HCT116 (cell line): Measurements from ENCODE around the gene LDAH. TPM values are rescaled to one million over a fixed set of nuclear protein-coding genes. Genes with fewer than 3 reads are reported as not detected.

ENCODE experiments used
- ATAC-seq: fragments of 200-7000 bp; cut with Tn5 transposase; 2 replicates; pipeline ENCODE4 v1.9.1; 2020; ENCODE audit warnings: mild to moderate bottlenecking, moderate library complexity
- Bru-seq: library from RNA; stranded (reverse); fragments of 400-500 nt; gene quantifications from one replicate; lab custom pipeline; 2021; lab: Mats Ljungman, UMichigan
- BruChase-seq, 2 experiments: library from RNA; stranded (reverse); fragments of 400-500 nt; gene quantifications; one replicate each; lab custom pipeline; 2021; lab: Mats Ljungman, UMichigan
- BruUV-seq: library from RNA; stranded (reverse); fragments of 400-500 nt; replicated peaks from 2 replicates; lab custom pipeline; 2021; lab: Mats Ljungman, UMichigan
- CTCF ChIA-PET: fragments of 300-600 bp; sonication (Branson Sonifier 250); formaldehyde crosslinking; loops from one replicate; lab custom pipeline; 2021; ENCODE audit warnings: antibody characterized with exemption; lab: Charles Lee
- POLR2A ChIA-PET: fragments of 300-600, 350-600 bp; sonication (Branson Sonifier 250); formaldehyde crosslinking; loops from one replicate; lab custom pipeline; 2021; ENCODE audit warnings: antibody characterized with exemption; lab: Charles Lee
- RAD21 ChIA-PET, 2 experiments: fragments of 300-600 bp; sonication (Branson Sonifier 250); formaldehyde crosslinking; loops; one replicate each; lab custom pipeline; 2023; ENCODE audit warnings: low total read pairs in 2 of 2; ENCODE audit not compliant: uncharacterized antibody in 2 of 2, unreplicated experiment in 2 of 2, low non-redundant PET in 1 of 2; lab: Charles Lee
- DNase-seq: peaks from one replicate; pipeline ENCODE4 v3.0.0-alpha.2; 2010; ENCODE audit warnings: low read depth, low spot score
- H2AFZ ChIP-seq: fragments of 200-600 bp; shearing (Covaris generic), sonication (generic); 2 replicates; pipeline ENCODE4 v1.6.1; 2017; ENCODE audit warnings: low read depth, mixed run types, mixed read lengths, antibody characterized with exemption, low read length; ENCODE audit not compliant: poor library complexity, severe bottlenecking
- H3K27ac ChIP-seq: 2 replicates; pipeline ENCODE4 v1.5.1; 2012; ENCODE audit warnings: low read depth, low read length
- H3K27me3 ChIP-seq: fragments of 200-600 bp; sonication (generic); 2 replicates; pipeline ENCODE4 v1.6.1; 2016; ENCODE audit warnings: mixed run types, low read length, mixed read lengths; ENCODE audit not compliant: insufficient read depth
- H3K36me3 ChIP-seq, 2 experiments: fragments of 200-500 bp in 1 of 2; fragments of 200-600 bp in 1 of 2; sonication (Bioruptor generic) in 1 of 2; sonication (generic) in 1 of 2; 2 replicates each; pipeline versions ENCODE4 v1.5.1 to v1.6.1; 2014 to 2016; ENCODE audit warnings: low read length in 2 of 2, inconsistent platforms in 1 of 2, mixed read lengths in 1 of 2, mixed run types in 1 of 2; ENCODE audit not compliant: insufficient read depth in 2 of 2, control insufficient read depth in 1 of 2
- H3K4me1 ChIP-seq, 2 experiments: fragments of 200-600 bp in 1 of 2; sonication (generic) in 1 of 2; 2 replicates each; pipeline versions ENCODE4 v1.5.1 to v1.6.1; 2012 to 2017; ENCODE audit warnings: low read length in 2 of 2, inconsistent platforms in 1 of 2, mild to moderate bottlenecking in 1 of 2, mixed read lengths in 1 of 2, mixed run types in 1 of 2, moderate library complexity in 1 of 2; ENCODE audit not compliant: insufficient read depth in 2 of 2, control insufficient read depth in 1 of 2
- H3K4me2 ChIP-seq: fragments of 200-600 bp; sonication (generic); 2 replicates; pipeline ENCODE4 v1.6.1; 2017; ENCODE audit warnings: mixed run types, low read length, mixed read lengths
- H3K4me3 ChIP-seq, 2 experiments: fragments of 200-600 bp in 1 of 2; sonication (generic) in 1 of 2; replicated peaks in 1 of 2; 2 replicates each; pipeline ENCODE4 v1.5.1; 2011 to 2016; ENCODE audit warnings: low read length in 2 of 2, control low read depth in 1 of 2, low read depth in 1 of 2, mild to moderate bottlenecking in 1 of 2, mixed read lengths in 1 of 2, mixed run types in 1 of 2
- H3K79me2 ChIP-seq: fragments of 200-600 bp; sonication (generic); 2 replicates; pipeline ENCODE4 v1.6.1; 2017; ENCODE audit warnings: mild to moderate bottlenecking, mixed run types, low read length, moderate library complexity, mixed read lengths; ENCODE audit not compliant: insufficient read depth
- H3K9ac ChIP-seq: fragments of 200-600 bp; sonication (generic); 2 replicates; pipeline ENCODE4 v1.6.1; 2016; ENCODE audit warnings: low read length, mixed read lengths
- H3K9me2 ChIP-seq: fragments of 200-600 bp; sonication (generic), shearing (Covaris generic); 2 replicates; pipeline ENCODE4 v1.6.1; 2017; ENCODE audit warnings: mixed run types, mild to moderate bottlenecking, moderate library complexity; ENCODE audit not compliant: insufficient read depth
- H3K9me3 ChIP-seq, 2 experiments: fragments of 200-500 bp in 1 of 2; fragments of 200-600 bp in 1 of 2; sonication (Bioruptor generic) in 1 of 2; sonication (generic) in 1 of 2; 2 replicates each; pipeline ENCODE4 v1.6.1; 2014 to 2017; ENCODE audit warnings: low read length in 2 of 2, mixed read lengths in 2 of 2, inconsistent platforms in 1 of 2, low read depth in 1 of 2, mild to moderate bottlenecking in 1 of 2, mixed run types in 1 of 2, moderate library complexity in 1 of 2; ENCODE audit not compliant: control insufficient read depth in 1 of 2, insufficient read depth in 1 of 2
- H4K20me1 ChIP-seq: fragments of 200-600 bp; sonication (generic), shearing (Covaris generic); 2 replicates; pipeline ENCODE4 v1.6.1; 2017; ENCODE audit warnings: mixed run types, mild to moderate bottlenecking, moderate library complexity; ENCODE audit not compliant: insufficient read depth
- ATF3 ChIP-seq: IDR thresholded peaks from 2 replicates; pipeline ENCODE4 v1.6.1; 2012
- CBX3 ChIP-seq: IDR thresholded peaks from 2 replicates; pipeline ENCODE4 v1.6.1; 2012; ENCODE audit warnings: low read depth
- CEBPB ChIP-seq: IDR thresholded peaks from 2 replicates; pipeline ENCODE4 v1.6.1; 2012; ENCODE audit warnings: low read depth
- CTCF ChIP-seq, 3 experiments: fragments of 200-600 bp in 1 of 3; sonication (generic) in 1 of 3; IDR thresholded peaks in 2 of 3; conservative IDR thresholded peaks in 1 of 3; 2 replicates each; pipeline ENCODE4 v1.5.1; 2012 to 2017; ENCODE audit warnings: low read depth in 2 of 3, low read length in 2 of 3, antibody characterized with exemption in 1 of 3, borderline replicate concordance in 1 of 3, control low read depth in 1 of 3, mild to moderate bottlenecking in 1 of 3, mixed read lengths in 1 of 3, mixed run types in 1 of 3, moderate library complexity in 1 of 3; ENCODE audit not compliant: insufficient read depth in 1 of 3
- EGR1 ChIP-seq: IDR thresholded peaks from 2 replicates; pipeline ENCODE4 v1.6.1; 2012; ENCODE audit warnings: low read depth
- ELF1 ChIP-seq: IDR thresholded peaks from 2 replicates; pipeline ENCODE4 v1.6.1; 2012; ENCODE audit warnings: low read depth, borderline replicate concordance
- EZH2 ChIP-seq: fragments of 200-600 bp; sonication (generic); IDR thresholded peaks from 2 replicates; pipeline ENCODE4 v1.6.1; 2017; ENCODE audit warnings: antibody characterized with exemption, mixed run types
- EZH2phosphoT487 ChIP-seq: fragments of 200-600 bp; IDR thresholded peaks from 2 replicates; pipeline ENCODE4 v1.6.1; 2018; ENCODE audit warnings: antibody characterized with exemption, borderline replicate concordance
- FOSL1 ChIP-seq: IDR thresholded peaks from 2 replicates; pipeline ENCODE4 v1.6.1; 2012; ENCODE audit warnings: low read depth
- JUND ChIP-seq: IDR thresholded peaks from 2 replicates; pipeline ENCODE4 v1.6.1; 2012
- MAX ChIP-seq: IDR thresholded peaks from 2 replicates; pipeline ENCODE4 v1.6.1; 2012
- POLR2A ChIP-seq: IDR thresholded peaks from 2 replicates; pipeline ENCODE4 v1.7.0; 2011; ENCODE audit warnings: borderline replicate concordance; ENCODE audit not compliant: insufficient read depth, insufficient read length; ENCODE audit errors: extremely low read depth
- POLR2AphosphoS5 ChIP-seq: IDR thresholded peaks from 2 replicates; pipeline ENCODE4 v1.6.1; 2011; ENCODE audit warnings: mild to moderate bottlenecking, low read depth, low read length, moderate library complexity
- RAD21 ChIP-seq: IDR thresholded peaks from 2 replicates; pipeline ENCODE4 v1.6.1; 2012; ENCODE audit warnings: low read depth, mild to moderate bottlenecking
- SIN3A ChIP-seq: IDR thresholded peaks from 2 replicates; pipeline ENCODE4 v1.6.1; 2012; ENCODE audit warnings: low read depth
- SP1 ChIP-seq: IDR thresholded peaks from 2 replicates; pipeline ENCODE4 v1.6.1; 2012; ENCODE audit warnings: low read depth
- SRF ChIP-seq: IDR thresholded peaks from 2 replicates; pipeline ENCODE4 v1.6.1; 2012; ENCODE audit warnings: low read depth
- TCF7L2 ChIP-seq: IDR thresholded peaks from 2 replicates; pipeline ENCODE4 v1.7.0; 2011; ENCODE audit warnings: borderline replicate concordance, inconsistent platforms; ENCODE audit not compliant: insufficient read depth, insufficient read length; ENCODE audit errors: extremely low read depth
- ZBTB33 ChIP-seq: IDR thresholded peaks from 2 replicates; pipeline ENCODE4 v1.6.1; 2011; ENCODE audit warnings: mild to moderate bottlenecking, low read length, moderate library complexity; ENCODE audit not compliant: insufficient replicate concordance; ENCODE audit errors: extremely low read depth
- ZFX ChIP-seq: fragments of 450-650 bp; IDR thresholded peaks from 2 replicates; pipeline ENCODE4 v1.6.1; 2017
- ZNF274 ChIP-seq: fragments of 200-500 bp; sonication (Bioruptor generic); IDR thresholded peaks from 2 replicates; pipeline ENCODE4 v1.6.1; 2014; ENCODE audit warnings: mild to moderate bottlenecking, low read depth, low read length, inconsistent platforms
- intact Hi-C: fragments of 100-400 bp; cut with micrococcal nuclease; formaldehyde crosslinking; loops from 2 replicates; pipeline ENCODE4 v1.10.0; 2022
- long read RNA-seq: library from polyadenylated mRNA; unstranded; transcript quantifications from one replicate; pipeline ENCODE4 v2.0.0, GENCODE V29; 2021; ENCODE audit not compliant: unreplicated experiment
- polyA plus RNA-seq: library from polyadenylated mRNA; unstranded; fragments of >200 nt; gene quantifications from 2 replicates; pipeline ENCODE4 v1.2.1, GENCODE V29; 2012; ENCODE audit warnings: missing spikeins
- total RNA-seq: library from RNA; stranded (reverse); gene quantifications from one replicate; pipeline ENCODE4 v1.2.1, GENCODE V29; 2021; ENCODE audit not compliant: unreplicated experiment

LDAH gene
- total RNA-seq: 25.7 TPM
- polyA plus RNA-seq: 8.1 and 11.7 TPM in 2 replicates
- percentile 79 among the genes with signal in this experiment for Bru-seq, nascent RNA
- percentile 55 among the genes with signal in this experiment for BruChase-seq, experiment 1, labeled RNA remaining after a 6-hour chase
- percentile 60 among the genes with signal in this experiment for BruChase-seq, experiment 2, labeled RNA remaining after a 2-hour chase
- long read RNA-seq, transcript LDAH-211 (6 exons, 3,807 nt): minor isoform, 6 of 46 reads
- long read RNA-seq, transcript LDAH-213 (6 exons, 1,179 nt): minor isoform, 6 of 46 reads
- long read RNA-seq, transcript LDAH-201 (7 exons, 2,907 nt): major isoform, 21 of 46 reads
- long read RNA-seq, partial matches to known transcripts: 4 of 46 reads
- long read RNA-seq, other reads (novel, unspliced or antisense): 8 of 46 reads

- peak within 1 kb of the TSS; percentile 80 for H3K27ac ChIP-seq
- peaks cover 28% of the 10 kb centered on the region for H3K79me2 ChIP-seq
- peak within 1 kb of the TSS; percentile 82 for H3K4me2 ChIP-seq
- no peaks in the 10 kb centered on the region for H3K9me3 ChIP-seq
- RAD21 ChIA-PET: no interaction called here
- H3K9me2 ChIP-seq: no peaks in the 10 kb centered on the region
- no peaks in the 10 kb centered on the region for H3K27me3 ChIP-seq
- intact Hi-C loops: no loop called here
- H4K20me1 ChIP-seq: no peaks in the 10 kb centered on the region
- ATAC-seq (peak; percentile 84), DNase-seq (peak; percentile 81)
- H3K4me3 ChIP-seq: peak within 1 kb of the TSS; percentile 79 to 93
- peak within 1 kb of the TSS; percentile 97 for H3K9ac ChIP-seq
- H2AFZ ChIP-seq: peak within 1 kb of the TSS; percentile 91
- POLR2A ChIA-PET: no interaction called here
- no peaks in the 10 kb centered on the region for H3K4me1 ChIP-seq
- TSS peak; percentile 67 for BruUV-seq
- no peaks in the 10 kb centered on the region for H3K36me3 ChIP-seq
- CTCF ChIA-PET: no interaction called here
- TF ChIP-seq POLR2AphosphoS5: peak; percentile 98
- TF ChIP-seq ZBTB33: peak; percentile 32
- TF ChIP-seq CBX3: peak; percentile 94; the same call in 1 of the 2 replicates
- peak; percentile 41 for TF ChIP-seq TCF7L2
- TF ChIP-seq EGR1: no peak
- no peak for TF ChIP-seq EZH2phosphoT487
- peak; percentile 94 for TF ChIP-seq MAX
- TF ChIP-seq ATF3: no peak
- no peak for TF ChIP-seq JUND
- TF ChIP-seq ZFX: peak; percentile 93
- no peak for TF ChIP-seq CTCF (IDR thresholded peaks at IDR 0.05 in 2 of 3, conservative IDR thresholded peaks at IDR 0.05 in 1 of 3; ENCODE audit: borderline replicate concordance in 1 of 3, insufficient read depth in 1 of 3, low read depth in 2 of 3, low read length in 2 of 3)
- no peak for TF ChIP-seq ZNF274
- TF ChIP-seq SIN3A: peak; percentile 87
- TF ChIP-seq SRF: peak; percentile 94
- TF ChIP-seq POLR2A: peak; percentile 66
- TF ChIP-seq EZH2: no peak
- TF ChIP-seq FOSL1: no peak
- peak; percentile 65; the same call in 1 of the 2 replicates for TF ChIP-seq SP1
- TF ChIP-seq CEBPB: no peak; the same call in 1 of the 2 replicates
- no peak for TF ChIP-seq RAD21
- TF ChIP-seq ELF1: peak; percentile 92
Measured at GRCh38 chr2:20822535-20823490, at the start of gene LDAH. LDAH (minus strand) TSS chr2:20823101; CDS start chr2:20801463, 21,638 bp downstream.
